Measurements from ENCODE around the gene EN1. TPM values are rescaled to one million over a fixed set of nuclear protein-coding genes. Genes with fewer than 3 reads are reported as not detected.

Gene EN1
- total RNA-seq, 1 experiment from 2014 or later, result 0.26 TPM

- DNase-seq (ENCODE audit: low read depth, low spot score) (no peak), ATAC-seq (no peak)
- Histone ChIP-seq H3K27me3 (ENCODE audit: control insufficient read depth, insufficient read depth, low read length) (peaks cover 15% of the 10 kb centered on the region; the same call in 1 of the 2 replicates), H3K36me3 (ENCODE audit: control insufficient read depth, insufficient read depth, low read length) (no peaks in the 10 kb centered on the region), H3K27ac (ENCODE audit: low read length) (no peak overlapping the region), H3K4me1 (ENCODE audit: control insufficient read depth, insufficient read depth, low read length) (0 out of 2 replicates have a peak, but pooled peaks cover 3% of the 10 kb centered on the region), H3K9me3 (ENCODE audit: control insufficient read depth, insufficient read depth, low read depth, low read length) (no peaks in the 10 kb centered on the region), H3K4me3 (ENCODE audit: low read depth in 2 of 2, low read length in 2 of 2) (no peak overlapping the region)
- no peak for TF ChIP-seq POLR2AphosphoS5 (IDR thresholded peaks at IDR 0.05; ENCODE audit: low read depth, low read length)
- no peak for TF ChIP-seq SIN3A (IDR thresholded peaks at IDR 0.05; ENCODE audit: borderline replicate concordance, insufficient read depth, low read depth, low read length)
- TF ChIP-seq, protein P1, sequence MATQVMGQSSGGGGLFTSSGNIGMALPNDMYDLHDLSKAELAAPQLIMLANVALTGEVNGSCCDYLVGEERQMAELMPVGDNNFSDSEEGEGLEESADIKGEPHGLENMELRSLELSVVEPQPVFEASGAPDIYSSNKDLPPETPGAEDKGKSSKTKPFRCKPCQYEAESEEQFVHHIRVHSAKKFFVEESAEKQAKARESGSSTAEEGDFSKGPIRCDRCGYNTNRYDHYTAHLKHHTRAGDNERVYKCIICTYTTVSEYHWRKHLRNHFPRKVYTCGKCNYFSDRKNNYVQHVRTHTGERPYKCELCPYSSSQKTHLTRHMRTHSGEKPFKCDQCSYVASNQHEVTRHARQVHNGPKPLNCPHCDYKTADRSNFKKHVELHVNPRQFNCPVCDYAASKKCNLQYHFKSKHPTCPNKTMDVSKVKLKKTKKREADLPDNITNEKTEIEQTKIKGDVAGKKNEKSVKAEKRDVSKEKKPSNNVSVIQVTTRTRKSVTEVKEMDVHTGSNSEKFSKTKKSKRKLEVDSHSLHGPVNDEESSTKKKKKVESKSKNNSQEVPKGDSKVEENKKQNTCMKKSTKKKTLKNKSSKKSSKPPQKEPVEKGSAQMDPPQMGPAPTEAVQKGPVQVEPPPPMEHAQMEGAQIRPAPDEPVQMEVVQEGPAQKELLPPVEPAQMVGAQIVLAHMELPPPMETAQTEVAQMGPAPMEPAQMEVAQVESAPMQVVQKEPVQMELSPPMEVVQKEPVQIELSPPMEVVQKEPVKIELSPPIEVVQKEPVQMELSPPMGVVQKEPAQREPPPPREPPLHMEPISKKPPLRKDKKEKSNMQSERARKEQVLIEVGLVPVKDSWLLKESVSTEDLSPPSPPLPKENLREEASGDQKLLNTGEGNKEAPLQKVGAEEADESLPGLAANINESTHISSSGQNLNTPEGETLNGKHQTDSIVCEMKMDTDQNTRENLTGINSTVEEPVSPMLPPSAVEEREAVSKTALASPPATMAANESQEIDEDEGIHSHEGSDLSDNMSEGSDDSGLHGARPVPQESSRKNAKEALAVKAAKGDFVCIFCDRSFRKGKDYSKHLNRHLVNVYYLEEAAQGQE (IDR thresholded peaks at IDR 0.05; ENCODE audit: insufficient read depth in 1 of 2, low read depth in 2 of 2, low read length in 1 of 2), result no peak
- TF ChIP-seq, protein P2, sequence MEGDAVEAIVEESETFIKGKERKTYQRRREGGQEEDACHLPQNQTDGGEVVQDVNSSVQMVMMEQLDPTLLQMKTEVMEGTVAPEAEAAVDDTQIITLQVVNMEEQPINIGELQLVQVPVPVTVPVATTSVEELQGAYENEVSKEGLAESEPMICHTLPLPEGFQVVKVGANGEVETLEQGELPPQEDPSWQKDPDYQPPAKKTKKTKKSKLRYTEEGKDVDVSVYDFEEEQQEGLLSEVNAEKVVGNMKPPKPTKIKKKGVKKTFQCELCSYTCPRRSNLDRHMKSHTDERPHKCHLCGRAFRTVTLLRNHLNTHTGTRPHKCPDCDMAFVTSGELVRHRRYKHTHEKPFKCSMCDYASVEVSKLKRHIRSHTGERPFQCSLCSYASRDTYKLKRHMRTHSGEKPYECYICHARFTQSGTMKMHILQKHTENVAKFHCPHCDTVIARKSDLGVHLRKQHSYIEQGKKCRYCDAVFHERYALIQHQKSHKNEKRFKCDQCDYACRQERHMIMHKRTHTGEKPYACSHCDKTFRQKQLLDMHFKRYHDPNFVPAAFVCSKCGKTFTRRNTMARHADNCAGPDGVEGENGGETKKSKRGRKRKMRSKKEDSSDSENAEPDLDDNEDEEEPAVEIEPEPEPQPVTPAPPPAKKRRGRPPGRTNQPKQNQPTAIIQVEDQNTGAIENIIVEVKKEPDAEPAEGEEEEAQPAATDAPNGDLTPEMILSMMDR (IDR thresholded peaks at IDR 0.05), result no peak
- no peak for TF ChIP-seq TCF7L2 (IDR thresholded peaks at IDR 0.05; ENCODE audit: low read depth, low read length)
- CTCF ChIA-PET, result no interaction called here
- in situ Hi-C loops (cut with HindIII; ENCODE audit: low pct_unique_long_range_greater_than_20kb, low sequenced_read_pairs), result no loop called here
- POLR2A ChIA-PET, result no interaction called here
- BruUV-seq (replicated peaks), result no TSS peak
- intact Hi-C loops (cut with micrococcal nuclease; ENCODE audit: unreplicated experiment), result loop anchor here (10.0 kb wide), 1 partner anchor 88 kb away; no protein-coding TSS in a partner anchor
Observed at GRCh38 chr2:118853129-118853640, 5.7 kb upstream of the EN1 start.

GRCh38 chr2:118852605-118853128 lies 5.2 kb upstream of the EN1 start:
- H3K36me3 ChIP-seq (ENCODE audit: control insufficient read depth, insufficient read depth, low read length), result no peaks in the 10 kb centered on the region
- H3K4me3 ChIP-seq (ENCODE audit: low read depth in 2 of 2, low read length in 2 of 2), result no peak overlapping the region
- no peak for ATAC-seq
- intact Hi-C loops (cut with micrococcal nuclease; ENCODE audit: unreplicated experiment), result loop anchor here (10.0 kb wide), 1 partner anchor 88 kb away; no protein-coding TSS in a partner anchor
- 0 out of 2 replicates have a peak, but pooled peaks cover 3% of the 10 kb centered on the region for H3K4me1 ChIP-seq (ENCODE audit: control insufficient read depth, insufficient read depth, low read length)
- H3K27me3 ChIP-seq (ENCODE audit: control insufficient read depth, insufficient read depth, low read length), result peaks cover 15% of the 10 kb centered on the region; the same call in 1 of the 2 replicates
- H3K9me3 ChIP-seq (ENCODE audit: control insufficient read depth, insufficient read depth, low read depth, low read length), result no peaks in the 10 kb centered on the region
- ChIA-PET CTCF (no interaction called here), POLR2A (no interaction called here)
- in situ Hi-C loops (cut with HindIII; ENCODE audit: low pct_unique_long_range_greater_than_20kb, low sequenced_read_pairs), result no loop called here
- BruUV-seq (replicated peaks), result no TSS peak
- H3K27ac ChIP-seq (ENCODE audit: low read length), result no peak overlapping the region
- DNase-seq (ENCODE audit: low read depth, low spot score), result no peak
- TF ChIP-seq, protein P2 (IDR thresholded peaks at IDR 0.05), result no peak
- TF ChIP-seq SIN3A (IDR thresholded peaks at IDR 0.05; ENCODE audit: borderline replicate concordance, insufficient read depth, low read depth, low read length) (no peak), TCF7L2 (IDR thresholded peaks at IDR 0.05; ENCODE audit: low read depth, low read length) (no peak), POLR2AphosphoS5 (IDR thresholded peaks at IDR 0.05; ENCODE audit: low read depth, low read length) (no peak)
- TF ChIP-seq, protein P1 (IDR thresholded peaks at IDR 0.05; ENCODE audit: insufficient read depth in 1 of 2, low read depth in 2 of 2, low read length in 1 of 2), result no peak

All from Panc1 (cell line).